Cortex of kidney (tissue), 1 donor: ENCODE measurements around the gene TUBGCP2.
"Not testable (repeated sequence)": the region's sequence is repeated elsewhere in the genome, so short reads cannot be mapped to it uniquely, and the experiment has no call there.

Experiments used
- DNase-seq: peaks from one replicate; lab custom pipeline; 2025; lab: John Stamatoyannopoulos, UW

Gene TUBGCP2

GRCh38 chr10:133248334-133248715 lies 60.3 kb downstream of the TUBGCP2 start:
- no peak for DNase-seq

DNA sequence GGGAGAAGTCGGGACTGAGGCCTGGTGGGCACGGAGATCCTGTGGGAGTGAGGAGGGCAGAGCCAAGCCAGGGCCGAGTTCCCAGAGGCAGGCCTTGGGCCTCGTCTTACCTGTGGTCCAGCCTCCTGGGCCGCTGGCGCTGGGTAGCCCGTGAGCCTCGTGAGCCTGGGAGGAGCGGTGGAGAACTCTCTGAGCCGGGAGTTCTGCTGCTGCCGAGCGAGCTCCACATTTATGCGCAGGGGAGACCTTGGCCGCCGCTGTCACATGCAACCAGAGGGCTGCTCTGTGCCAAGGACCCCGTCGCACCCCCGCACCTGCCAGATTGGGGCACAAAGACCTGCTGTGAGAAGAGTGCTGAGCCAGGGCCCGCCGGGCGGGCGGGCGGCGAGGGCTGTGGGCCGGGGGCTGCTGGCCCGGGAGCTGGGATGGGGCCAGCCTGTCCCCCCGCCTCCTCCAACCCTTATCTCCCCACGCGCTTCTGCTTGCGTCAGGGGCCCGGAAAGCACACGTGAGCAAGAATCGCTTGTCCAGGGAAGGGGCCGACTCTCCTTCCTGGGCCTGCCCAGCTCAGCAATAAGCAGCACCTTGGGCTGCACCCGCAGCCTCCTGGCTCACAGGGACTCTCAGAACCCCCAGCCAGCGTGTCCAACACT lies 60.9 kb downstream of the TUBGCP2 start:
- DNase-seq = no peak

DNA sequence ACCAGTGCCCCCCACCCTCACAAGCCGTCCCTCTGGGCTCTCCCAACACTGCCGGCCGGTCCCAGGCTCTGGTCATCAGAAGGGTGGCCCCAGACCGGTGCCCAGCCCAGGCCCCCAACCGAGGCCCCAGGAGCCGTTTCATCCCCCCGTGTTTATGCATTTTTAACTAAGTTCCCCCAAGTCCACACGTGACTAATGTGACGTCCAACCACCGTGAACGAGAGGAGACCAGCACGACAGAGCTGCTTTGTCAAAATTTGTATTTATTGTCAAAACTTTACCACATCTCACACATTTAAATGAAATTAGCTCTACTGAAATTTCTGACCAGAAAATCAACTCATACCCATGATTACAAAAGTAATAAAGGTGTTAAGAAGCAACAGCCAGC lies 62.4 kb downstream of the TUBGCP2 start:
- no peak for DNase-seq

DNA sequence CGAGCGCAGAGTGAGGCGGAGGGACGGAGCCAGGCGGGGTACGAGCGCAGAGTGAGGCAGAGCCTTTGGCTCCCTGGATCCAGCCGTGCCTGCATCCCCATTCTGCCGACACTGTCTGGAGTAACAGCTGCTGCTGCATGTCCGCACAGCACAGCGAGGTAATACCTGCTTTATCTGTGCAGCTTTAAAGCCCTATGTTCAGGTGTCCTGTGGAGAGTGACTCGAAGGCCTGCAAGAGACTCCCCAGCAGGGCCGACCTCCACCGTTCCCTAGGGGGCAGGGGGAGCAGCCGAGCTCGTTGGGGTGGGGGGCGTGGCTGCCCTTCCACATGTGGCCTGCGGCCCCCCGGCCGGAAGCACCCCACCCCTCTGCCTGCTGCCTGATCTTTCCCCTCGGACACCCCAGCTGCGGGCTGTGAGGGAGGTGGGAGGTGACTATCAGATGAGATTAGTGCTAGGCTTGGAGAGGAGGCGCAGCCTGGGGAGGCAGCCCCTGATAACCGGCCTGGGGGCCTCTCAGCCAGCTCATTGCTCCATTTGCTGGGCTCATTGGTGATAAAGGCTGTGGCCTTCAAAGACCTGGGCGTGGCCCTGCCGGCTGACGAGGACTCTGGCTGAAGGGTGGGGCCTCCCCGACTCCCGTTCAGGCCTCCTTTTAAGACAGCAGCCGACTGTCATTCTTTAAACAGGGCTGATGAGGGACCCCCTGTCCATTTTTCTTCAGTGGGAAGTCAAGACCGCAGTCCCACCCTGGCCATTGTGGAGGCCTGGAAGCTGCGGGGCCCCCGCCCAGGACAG lies 63.0 kb downstream of the TUBGCP2 start:
- DNase-seq = no peak

GRCh38 chr10:133243593-133243992 lies 65.1 kb downstream of the TUBGCP2 start:
- no peak for DNase-seq

- no peak for DNase-seq
These were observed 65.9 kb downstream of the TUBGCP2 start for GRCh38 chr10:133242611-133243356.

DNA sequence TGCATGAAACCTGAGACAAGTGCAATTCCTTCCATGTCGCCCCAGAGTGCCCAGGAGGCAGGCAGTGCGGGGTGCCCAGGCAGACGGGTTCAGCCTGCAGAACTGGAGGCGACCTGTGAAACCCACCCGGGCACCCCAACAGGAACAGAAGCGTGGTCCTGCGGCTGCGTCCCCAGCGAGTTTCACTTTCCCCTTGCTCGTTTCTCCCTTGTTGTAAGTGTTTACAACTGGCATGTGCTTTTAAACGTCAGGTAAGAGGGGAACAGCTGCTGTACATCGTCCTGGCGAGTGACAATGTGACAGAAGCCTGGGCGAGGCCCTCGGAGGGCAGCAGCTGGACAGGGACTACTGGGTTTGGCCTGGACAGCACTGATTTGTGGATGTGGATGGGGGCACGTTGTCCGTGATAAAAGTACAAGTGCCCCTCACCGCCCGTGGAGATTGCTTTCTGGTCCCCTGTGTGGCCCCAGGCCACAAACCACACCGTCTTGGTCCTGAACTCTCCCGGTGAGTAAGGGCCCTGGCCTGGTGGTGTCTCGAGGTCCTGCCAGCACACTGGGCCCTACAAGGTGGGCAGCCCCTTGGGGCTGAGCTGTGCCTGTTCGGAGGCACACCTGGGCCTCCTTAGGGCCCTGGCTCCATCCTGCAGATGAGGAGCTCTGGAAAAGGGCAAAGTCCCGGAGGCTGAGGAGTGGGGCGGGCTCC lies 67.0 kb downstream of the TUBGCP2 start:
- DNase-seq = no peak

- DNase-seq = no peak
These were observed 68.7 kb downstream of the TUBGCP2 start for GRCh38 chr10:133239990-133240389.

GRCh38 chr10:133238466-133238804 lies 70.2 kb downstream of the TUBGCP2 start:
- no peak for DNase-seq

DNA sequence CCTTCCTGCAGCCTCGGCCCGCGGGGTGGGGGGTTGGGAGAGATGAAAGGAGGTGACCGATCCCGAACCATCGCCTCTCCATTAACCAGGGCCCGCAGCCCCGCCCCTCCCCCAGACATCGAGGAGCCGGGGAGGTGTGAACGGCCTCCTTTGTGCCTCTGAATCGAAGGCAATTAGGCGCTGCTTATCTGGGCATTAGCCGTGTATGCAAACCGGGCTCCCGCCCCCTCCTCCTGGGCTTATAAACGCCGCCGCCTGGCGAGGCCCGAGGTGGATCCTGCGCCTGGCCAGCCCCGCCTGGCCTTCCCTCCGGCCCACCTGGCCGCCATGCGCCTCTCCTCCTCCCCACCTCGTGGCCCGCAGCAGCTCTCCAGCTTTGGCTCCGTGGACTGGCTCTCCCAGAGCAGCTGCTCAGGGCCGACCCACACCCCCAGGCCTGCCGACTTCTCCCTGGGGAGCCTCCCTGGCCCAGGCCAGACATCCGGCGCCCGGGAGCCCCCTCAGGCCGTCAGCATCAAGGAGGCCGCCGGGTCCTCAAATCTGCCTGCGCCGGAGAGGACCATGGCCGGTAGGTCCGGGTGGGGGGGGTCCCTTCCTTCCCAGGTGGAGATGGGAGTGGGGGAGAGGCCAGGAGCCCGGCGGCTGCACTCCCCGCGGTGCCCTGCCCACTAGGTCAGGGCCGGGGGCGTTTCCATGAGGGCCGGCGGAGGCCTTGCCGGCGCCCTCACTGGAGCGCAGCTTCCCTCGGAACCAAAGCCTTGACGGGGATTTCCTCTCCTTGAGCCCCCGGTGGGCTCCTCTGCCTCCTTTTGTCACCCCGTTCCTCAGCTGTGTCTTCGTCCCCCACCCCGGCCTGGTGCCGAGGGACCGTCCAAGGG lies 70.8 kb downstream of the TUBGCP2 start, which contains the start of gene VENTX:
Gene VENTX (plus strand): TSS at position 268 of the 878 bp plus-strand sequence. CDS start 60 bp downstream, at position 328.
- no peak for DNase-seq

- no peak for DNase-seq
These were observed 71.5 kb downstream of the TUBGCP2 start for GRCh38 chr10:133237241-133237587.

- DNase-seq = no peak
These were observed 72.1 kb downstream of the TUBGCP2 start for GRCh38 chr10:133236401-133237240.

- no peak for DNase-seq
These were observed 72.7 kb downstream of the TUBGCP2 start for GRCh38 chr10:133235932-133236331.

DNA sequence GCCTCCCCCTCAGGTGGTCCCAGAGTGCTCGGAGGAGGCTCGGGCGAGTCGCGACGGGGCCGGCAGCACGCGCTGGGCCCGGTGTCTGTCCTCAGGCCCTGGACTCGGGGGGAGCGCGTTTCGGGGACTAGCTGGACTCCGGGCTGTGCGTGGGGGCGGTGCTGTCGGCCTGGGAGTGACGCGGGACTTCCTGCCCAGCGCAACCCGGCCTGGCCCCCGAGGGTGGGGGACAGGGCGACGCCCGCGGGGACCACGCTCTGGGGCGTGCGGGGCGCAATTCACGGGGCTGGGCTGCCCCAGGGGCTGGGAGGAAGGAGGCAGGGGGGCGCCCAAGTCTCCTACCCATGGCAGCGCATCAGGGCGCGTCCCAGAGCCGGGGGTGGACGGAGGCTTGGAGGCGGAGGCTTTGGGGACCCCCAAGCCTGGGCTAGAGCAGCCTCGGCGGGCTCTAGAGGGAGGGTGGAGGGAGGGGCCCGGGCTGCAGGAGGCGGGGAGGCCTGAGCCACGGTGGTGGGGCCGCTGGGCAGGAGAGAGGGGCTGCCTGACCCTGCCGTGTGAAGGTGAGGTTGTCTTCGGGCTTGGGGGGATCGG lies 73.3 kb downstream of the TUBGCP2 start:
- DNase-seq = no peak

DNA sequence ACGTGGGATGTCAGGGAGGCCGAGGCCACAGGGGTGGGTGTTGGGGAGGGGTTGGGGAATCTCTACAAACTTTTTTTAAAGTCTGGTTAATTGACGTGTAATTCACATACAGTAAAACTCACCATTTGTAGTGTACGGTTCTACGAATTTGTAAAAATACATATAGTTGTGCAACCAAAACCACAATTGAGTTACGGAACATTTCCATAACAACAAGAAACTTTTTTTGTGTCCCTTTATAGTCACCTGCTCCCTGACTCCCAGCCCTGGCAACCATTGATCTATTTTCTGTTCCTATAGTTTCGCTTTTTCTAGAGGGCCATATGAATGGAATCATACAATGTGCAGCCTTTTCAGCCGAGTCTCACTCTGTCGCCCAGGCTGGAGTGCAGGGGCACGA lies 73.9 kb downstream of the TUBGCP2 start:
- DNase-seq = not testable (repeated sequence)

DNA sequence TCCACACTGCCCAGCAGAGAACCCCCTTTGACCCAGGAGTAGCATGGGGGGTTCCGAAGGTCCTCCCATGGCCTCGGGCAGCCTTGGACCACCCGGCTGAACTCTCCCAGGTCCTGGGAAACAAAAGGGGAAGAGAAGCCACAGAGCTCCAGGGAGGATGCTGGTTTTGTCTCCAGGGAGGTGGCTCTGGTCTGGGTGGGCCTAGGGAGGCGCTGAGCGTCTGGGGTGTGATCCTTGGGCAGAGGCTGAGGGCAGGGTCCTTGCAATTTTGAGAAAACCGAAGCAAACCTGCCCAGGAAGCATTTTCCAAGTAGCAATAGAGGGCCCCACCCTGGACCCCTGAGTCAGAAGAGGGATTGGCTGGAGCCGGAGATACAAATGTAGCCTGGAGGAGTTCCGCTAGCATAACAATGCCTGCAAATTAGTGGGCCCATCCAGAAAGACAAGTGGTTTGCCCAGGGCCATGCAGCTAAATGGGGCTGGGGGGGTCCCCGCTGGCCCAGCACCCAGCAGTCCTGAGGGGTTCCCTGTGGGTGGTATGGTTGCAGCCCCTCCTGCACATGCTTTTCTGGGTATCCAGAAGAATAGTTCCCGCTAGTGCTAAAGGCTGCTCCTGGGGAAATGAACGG lies 76.6 kb downstream of the TUBGCP2 start:
- no peak for DNase-seq

GRCh38 chr10:133231244-133231945 lies 77.3 kb downstream of the TUBGCP2 start:
- DNase-seq = no peak

DNA sequence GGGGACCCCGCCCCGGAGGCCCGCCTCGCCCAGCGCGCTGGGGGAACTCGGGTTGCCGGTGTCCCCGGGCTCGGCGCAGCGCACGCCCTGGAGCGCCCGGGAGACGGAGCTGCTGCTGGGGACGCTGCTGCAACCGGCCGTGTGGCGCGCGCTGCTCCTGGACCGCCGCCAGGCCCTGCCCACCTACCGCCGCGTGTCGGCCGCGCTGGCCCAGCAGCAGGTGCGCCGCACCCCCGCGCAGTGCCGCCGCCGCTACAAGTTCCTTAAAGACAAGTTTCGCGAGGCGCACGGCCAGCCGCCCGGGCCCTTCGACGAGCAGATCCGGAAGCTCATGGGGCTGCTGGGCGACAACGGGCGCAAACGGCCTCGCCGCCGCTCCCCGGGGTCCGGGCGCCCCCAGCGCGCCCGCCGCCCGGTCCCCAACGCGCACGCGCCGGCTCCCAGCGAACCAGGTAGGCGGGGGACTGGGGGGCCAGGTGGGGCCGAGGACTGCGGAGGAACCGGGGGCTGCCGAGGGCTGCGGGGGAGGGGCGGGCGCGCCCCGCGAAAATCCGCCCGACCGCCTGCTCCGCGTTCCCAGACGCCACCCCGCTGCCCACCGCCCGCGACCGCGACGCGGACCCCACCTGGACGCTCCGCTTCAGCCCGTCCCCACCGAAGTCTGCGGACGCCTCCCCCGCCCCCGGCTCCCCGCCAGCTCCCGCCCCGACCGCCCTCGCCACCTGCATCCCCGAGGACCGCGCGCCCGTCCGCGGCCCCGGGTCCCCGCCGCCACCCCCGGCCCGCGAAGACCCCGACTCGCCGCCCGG lies 78.1 kb downstream of the TUBGCP2 start:
- no peak for DNase-seq
